A673 (cell line): ENCODE measurements around the gene TREX2. TPM values are rescaled to one million over a fixed set of nuclear protein-coding genes. Genes with fewer than 3 reads are reported as not detected.

ENCODE experiments used
- BruUV-seq: library from RNA; stranded (reverse); fragments of 400-500 nt; replicated peaks from 2 replicates; lab custom pipeline; 2021; lab: Mats Ljungman, UMichigan
- CTCF ChIA-PET: fragments of 300-600 bp; sonication (Branson Sonifier 250); formaldehyde crosslinking; loops from one replicate; lab custom pipeline; 2022; ENCODE audit warnings: antibody characterized with exemption; lab: Charles Lee
- POLR2A ChIA-PET: fragments of 300-600 bp; sonication (Branson Sonifier 250); formaldehyde crosslinking; loops from one replicate; lab custom pipeline; 2022; ENCODE audit warnings: antibody characterized with exemption; ENCODE audit not compliant: low non-redundant PET; lab: Charles Lee
- DNase-seq: peaks from one replicate; pipeline ENCODE4 v3.0.0-alpha.2; 2015; ENCODE audit warnings: low spot score
- H3K27ac ChIP-seq: fragments of 200-600 bp; sonication (generic); 2 replicates; pipeline ENCODE4 v1.5.1; 2016; ENCODE audit warnings: mixed run types, low read depth, mild to moderate bottlenecking, mixed read lengths, antibody characterized with exemption, low read length; ENCODE audit not compliant: poor library complexity, severe bottlenecking
- H3K27me3 ChIP-seq: fragments of 200-600 bp; sonication (generic); replicated peaks from 2 replicates; pipeline ENCODE4 v1.6.1; 2017; ENCODE audit warnings: mixed run types, low read depth, mild to moderate bottlenecking, mixed read lengths, antibody characterized with exemption, low read length; ENCODE audit not compliant: insufficient read depth, poor library complexity
- H3K36me3 ChIP-seq: fragments of 200-600 bp; sonication (generic); 2 replicates; pipeline ENCODE4 v1.6.1; 2016; ENCODE audit warnings: mixed run types, mild to moderate bottlenecking, mixed read lengths, antibody characterized with exemption, low read length; ENCODE audit not compliant: insufficient read depth, poor library complexity, severe bottlenecking
- H3K4me1 ChIP-seq: fragments of 200-600 bp; sonication (generic); 2 replicates; pipeline ENCODE4 v1.6.1; 2017; ENCODE audit warnings: mixed run types, mild to moderate bottlenecking, mixed read lengths, antibody characterized with exemption, low read length; ENCODE audit not compliant: insufficient read depth, poor library complexity, severe bottlenecking
- H3K4me3 ChIP-seq: fragments of 200-600 bp; sonication (generic); 2 replicates; pipeline ENCODE4 v1.5.1; 2016; ENCODE audit warnings: low read depth, mixed run types, mild to moderate bottlenecking, mixed read lengths, low read length; ENCODE audit not compliant: poor library complexity, severe bottlenecking
- H3K9me3 ChIP-seq: fragments of 200-600 bp; sonication (generic); 2 replicates; pipeline ENCODE4 v1.6.1; 2016; ENCODE audit warnings: mixed run types, low read depth, mild to moderate bottlenecking, mixed read lengths, antibody characterized with exemption, low read length; ENCODE audit not compliant: poor library complexity, severe bottlenecking
- CTCF ChIP-seq: fragments of 300-800, 200-600 bp; sonication (generic); conservative IDR thresholded peaks from 2 replicates; pipeline ENCODE4 v1.5.1; 2017; ENCODE audit warnings: low read depth, mild to moderate bottlenecking, antibody characterized with exemption, low read length, moderate library complexity, mixed read lengths
- EZH2 ChIP-seq: fragments of 200-600 bp; sonication (generic); IDR thresholded peaks from 2 replicates; pipeline ENCODE4 v1.6.1; 2017; ENCODE audit warnings: borderline replicate concordance, low read depth, mild to moderate bottlenecking, mixed read lengths, antibody characterized with exemption, low read length; ENCODE audit not compliant: poor library complexity, severe bottlenecking
- intact Hi-C: fragments of 100-400 bp; cut with micrococcal nuclease; formaldehyde crosslinking; loops from one replicate; pipeline ENCODE4 v1.10.0; 2022; ENCODE audit not compliant: unreplicated experiment
- total RNA-seq: library from RNA; stranded (reverse); gene quantifications from 2 replicates; pipeline ENCODE4 v1.2.3, GENCODE V29; 2021

Gene TREX2
- total RNA-seq, 1 experiment from 2014 or later: 0.77 TPM

GRCh38 chrX:153433781-153434285 is 12.0 kb downstream of the TREX2 start:
- no peak for DNase-seq
- Histone ChIP-seq H3K27ac (no peak overlapping the region), H3K4me1 (no peaks in the 10 kb centered on the region), H3K27me3 (no peaks in the 10 kb centered on the region), H3K4me3 (no peak overlapping the region), H3K36me3 (no peaks in the 10 kb centered on the region), H3K9me3 (peaks cover 9% of the 10 kb centered on the region)
- POLR2A ChIA-PET: no interaction called here
- no TSS peak for BruUV-seq
- CTCF ChIA-PET: no interaction called here
- intact Hi-C loops: loop anchor here (10.0 kb wide), 1 partner anchor 399 kb away; no protein-coding TSS in a partner anchor
- TF ChIP-seq CTCF: no peak
- no peak for TF ChIP-seq EZH2

- CTCF ChIA-PET: no interaction called here
- POLR2A ChIA-PET: no interaction called here
These were observed 12.6 kb downstream of the TREX2 start for GRCh38 chrX:153433161-153433680.

GRCh38 chrX:153430796-153431195 is 15.1 kb downstream of the TREX2 start:
- CTCF ChIA-PET: no interaction called here

More at GRCh38 chrX:153433161-153433680, 12.6 kb downstream of the TREX2 start:
- H3K36me3 ChIP-seq: no peaks in the 10 kb centered on the region
- intact Hi-C loops: loop anchor here (10.0 kb wide), 1 partner anchor 398 kb away; no protein-coding TSS in a partner anchor
- H3K9me3 ChIP-seq: peaks cover 9% of the 10 kb centered on the region
- H3K4me3 ChIP-seq: no peak overlapping the region
- BruUV-seq: no TSS peak
- H3K27ac ChIP-seq: no peak overlapping the region
- H3K4me1 ChIP-seq: no peaks in the 10 kb centered on the region
- TF ChIP-seq CTCF: no peak
- no peak for TF ChIP-seq EZH2
- DNase-seq: no peak
- no peaks in the 10 kb centered on the region for H3K27me3 ChIP-seq

More at GRCh38 chrX:153430796-153431195, 15.1 kb downstream of the TREX2 start:
- TF ChIP-seq EZH2 (no peak), CTCF (no peak)
- Histone ChIP-seq H3K4me1 (no peaks in the 10 kb centered on the region), H3K27ac (no peak overlapping the region), H3K4me3 (no peak overlapping the region), H3K27me3 (no peaks in the 10 kb centered on the region), H3K36me3 (no peaks in the 10 kb centered on the region), H3K9me3 (peaks cover 15% of the 10 kb centered on the region)
- DNase-seq: no peak
- POLR2A ChIA-PET: no interaction called here
- intact Hi-C loops: loop anchor here (10.0 kb wide), 1 partner anchor 396 kb away; no protein-coding TSS in a partner anchor
- no TSS peak for BruUV-seq
